Keratinocyte (primary cell): Measurements from ENCODE around the gene B3GLCT.

Experiments used
- EZH2 ChIP-seq: IDR thresholded peaks from one replicate; pipeline ENCODE4 v1.6.1; 2012; ENCODE audit warnings: inconsistent platforms, mild to moderate bottlenecking, low read length, moderate library complexity
- TF ChIP-seq, protein P1 (sequence below), 3 experiments: IDR thresholded peaks in 1 of 3; conservative IDR thresholded peaks in 1 of 3; optimal IDR thresholded peaks in 1 of 3; 2 replicates in 2 of 3; 3 replicates in 1 of 3; pipeline versions ENCODE3 to v1.5.1; 2011; ENCODE audit warnings: low read length in 3 of 3, mild to moderate bottlenecking in 3 of 3, moderate library complexity in 2 of 3, control low read depth in 1 of 3, inconsistent platforms in 1 of 3; ENCODE audit not compliant: insufficient read depth in 2 of 3; ENCODE audit errors: extremely low read depth in 1 of 3

GRCh38 chr13:31201341-31202031 is 1.7 kb downstream of the B3GLCT start:
- TF ChIP-seq, protein P1, sequence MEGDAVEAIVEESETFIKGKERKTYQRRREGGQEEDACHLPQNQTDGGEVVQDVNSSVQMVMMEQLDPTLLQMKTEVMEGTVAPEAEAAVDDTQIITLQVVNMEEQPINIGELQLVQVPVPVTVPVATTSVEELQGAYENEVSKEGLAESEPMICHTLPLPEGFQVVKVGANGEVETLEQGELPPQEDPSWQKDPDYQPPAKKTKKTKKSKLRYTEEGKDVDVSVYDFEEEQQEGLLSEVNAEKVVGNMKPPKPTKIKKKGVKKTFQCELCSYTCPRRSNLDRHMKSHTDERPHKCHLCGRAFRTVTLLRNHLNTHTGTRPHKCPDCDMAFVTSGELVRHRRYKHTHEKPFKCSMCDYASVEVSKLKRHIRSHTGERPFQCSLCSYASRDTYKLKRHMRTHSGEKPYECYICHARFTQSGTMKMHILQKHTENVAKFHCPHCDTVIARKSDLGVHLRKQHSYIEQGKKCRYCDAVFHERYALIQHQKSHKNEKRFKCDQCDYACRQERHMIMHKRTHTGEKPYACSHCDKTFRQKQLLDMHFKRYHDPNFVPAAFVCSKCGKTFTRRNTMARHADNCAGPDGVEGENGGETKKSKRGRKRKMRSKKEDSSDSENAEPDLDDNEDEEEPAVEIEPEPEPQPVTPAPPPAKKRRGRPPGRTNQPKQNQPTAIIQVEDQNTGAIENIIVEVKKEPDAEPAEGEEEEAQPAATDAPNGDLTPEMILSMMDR (optimal IDR thresholded peaks at IDR 0.05 in 1 of 3, IDR thresholded peaks at IDR 0.05 in 1 of 3, conservative IDR thresholded peaks at IDR 0.05 in 1 of 3; ENCODE audit: extremely low read depth in 1 of 3, insufficient read depth in 2 of 3, low read length in 3 of 3), result no peak
- TF ChIP-seq EZH2, result no peak
